Gastrocnemius medialis (tissue), 4 donors: Measurements from ENCODE around the gene PID1.

Experiments used
- POLR2A ChIP-seq, 2 donors: fragments of 450-650 bp; IDR thresholded peaks; one replicate each; pipeline ENCODE4 v1.6.1; 2017; ENCODE audit warnings: antibody characterized with exemption in 2 of 2, mild to moderate bottlenecking in 2 of 2, moderate library complexity in 2 of 2
- TF ChIP-seq, protein P1 (sequence below), 5 experiments: fragments of 450-650 bp in 3 of 5; fragments of 200-600 bp in 2 of 5; sonication (generic) in 2 of 5; IDR thresholded peaks in 4 of 5; conservative IDR thresholded peaks in 1 of 5; 1 replicate in 4 of 5; 2 replicates in 1 of 5; pipeline ENCODE4 v1.5.1; 2016 to 2019; ENCODE audit warnings: antibody characterized with exemption in 5 of 5, mild to moderate bottlenecking in 3 of 5, moderate library complexity in 3 of 5

DNA sequence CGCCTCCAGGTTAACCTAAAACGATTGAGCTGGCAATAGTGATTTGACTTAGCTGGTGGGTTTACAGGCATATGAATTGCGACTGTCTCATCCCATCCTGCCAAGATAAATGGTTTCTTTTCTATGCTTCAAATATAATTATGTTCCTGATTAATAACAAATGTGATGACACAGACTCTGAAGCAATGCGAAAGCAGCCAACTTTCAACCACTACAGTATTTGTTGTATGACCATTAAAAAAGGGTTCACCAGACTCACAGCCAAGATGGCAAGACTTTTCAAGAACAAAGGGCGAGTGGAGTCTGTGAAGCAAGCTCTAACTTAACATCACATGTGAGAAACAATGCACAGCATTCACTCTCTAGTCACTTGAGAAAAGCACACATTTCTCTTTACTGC, 186.6 kb downstream of the PID1 start:
- TF ChIP-seq, protein P1, sequence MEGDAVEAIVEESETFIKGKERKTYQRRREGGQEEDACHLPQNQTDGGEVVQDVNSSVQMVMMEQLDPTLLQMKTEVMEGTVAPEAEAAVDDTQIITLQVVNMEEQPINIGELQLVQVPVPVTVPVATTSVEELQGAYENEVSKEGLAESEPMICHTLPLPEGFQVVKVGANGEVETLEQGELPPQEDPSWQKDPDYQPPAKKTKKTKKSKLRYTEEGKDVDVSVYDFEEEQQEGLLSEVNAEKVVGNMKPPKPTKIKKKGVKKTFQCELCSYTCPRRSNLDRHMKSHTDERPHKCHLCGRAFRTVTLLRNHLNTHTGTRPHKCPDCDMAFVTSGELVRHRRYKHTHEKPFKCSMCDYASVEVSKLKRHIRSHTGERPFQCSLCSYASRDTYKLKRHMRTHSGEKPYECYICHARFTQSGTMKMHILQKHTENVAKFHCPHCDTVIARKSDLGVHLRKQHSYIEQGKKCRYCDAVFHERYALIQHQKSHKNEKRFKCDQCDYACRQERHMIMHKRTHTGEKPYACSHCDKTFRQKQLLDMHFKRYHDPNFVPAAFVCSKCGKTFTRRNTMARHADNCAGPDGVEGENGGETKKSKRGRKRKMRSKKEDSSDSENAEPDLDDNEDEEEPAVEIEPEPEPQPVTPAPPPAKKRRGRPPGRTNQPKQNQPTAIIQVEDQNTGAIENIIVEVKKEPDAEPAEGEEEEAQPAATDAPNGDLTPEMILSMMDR (IDR thresholded peaks at IDR 0.05 in 4 of 5, conservative IDR thresholded peaks at IDR 0.05 in 1 of 5), result no peak
- TF ChIP-seq POLR2A (IDR thresholded peaks at IDR 0.05), result no peak
